Neural cell (in vitro differentiated cells): ENCODE results near the gene ADARB1. TPM values are rescaled to one million over a fixed set of nuclear protein-coding genes. Genes with fewer than 3 reads are reported as not detected.
"Not testable (repeated sequence)": the region's sequence is repeated elsewhere in the genome, so short reads cannot be mapped to it uniquely, and the experiment has no call there.

Experiments used
- H2AFZ ChIP-seq: fragments of 200-600, 300-800 bp; sonication (generic), shearing (Covaris generic); 2 replicates; pipeline ENCODE4 v1.6.0; 2014; ENCODE audit warnings: low read depth, mild to moderate bottlenecking, antibody characterized with exemption, low read length, moderate library complexity
- H3F3A ChIP-seq: fragments of 200-600 bp; shearing (Covaris generic); 2 replicates; pipeline ENCODE4 v1.6.1; 2016; ENCODE audit warnings: mild to moderate bottlenecking, moderate library complexity, mixed read lengths, antibody characterized with exemption, low read length; ENCODE audit not compliant: insufficient read depth, poor library complexity, severe bottlenecking
- H3K27ac ChIP-seq: fragments of 200-600, 300-800 bp; sonication (generic), shearing (Covaris generic); 2 replicates; pipeline ENCODE4 v1.5.1; 2014; ENCODE audit warnings: mild to moderate bottlenecking, low read length, moderate library complexity
- H3K27me3 ChIP-seq: fragments of 300-800, 200-600 bp; sonication (generic), shearing (Covaris generic); 2 replicates; pipeline ENCODE4 v1.6.0; 2014; ENCODE audit warnings: mild to moderate bottlenecking, low read depth, low read length, moderate library complexity; ENCODE audit not compliant: insufficient read depth
- H3K36me3 ChIP-seq: fragments of 300-800, 200-600 bp; sonication (generic), shearing (Covaris generic); 2 replicates; pipeline ENCODE4 v1.5.1; 2014; ENCODE audit warnings: mild to moderate bottlenecking, antibody characterized with exemption, low read length, moderate library complexity; ENCODE audit not compliant: insufficient read depth
- H3K4me2 ChIP-seq: fragments of 300-800, 200-600 bp; sonication (generic), shearing (Covaris generic); 2 replicates; pipeline ENCODE4 v1.6.0; 2014; ENCODE audit warnings: mild to moderate bottlenecking, low read length
- H3K4me3 ChIP-seq: fragments of 300-800, 200-600 bp; sonication (generic), shearing (Covaris generic); 2 replicates; pipeline ENCODE4 v1.5.1; 2014; ENCODE audit warnings: mild to moderate bottlenecking, low read length, moderate library complexity
- H3K79me2 ChIP-seq: fragments of 200-600 bp; shearing (Covaris generic); replicated peaks from 2 replicates; pipeline ENCODE4 v1.6.0; 2014; ENCODE audit warnings: mild to moderate bottlenecking, low read length, moderate library complexity; ENCODE audit not compliant: insufficient read depth
- H3K9ac ChIP-seq: fragments of 300-800, 200-600 bp; sonication (generic), shearing (Covaris generic); 2 replicates; pipeline ENCODE4 v1.6.1; 2016; ENCODE audit warnings: mild to moderate bottlenecking, low read length, mixed read lengths
- H3K9me2 ChIP-seq: fragments of 200-600 bp; shearing (Covaris generic); 2 replicates; pipeline ENCODE4 v1.6.1; 2016; ENCODE audit warnings: mild to moderate bottlenecking, low read length, mixed read lengths; ENCODE audit not compliant: insufficient read depth
- H3K9me3 ChIP-seq: fragments of 200-600, 300-800 bp; sonication (generic), shearing (Covaris generic); 2 replicates; pipeline ENCODE4 v1.6.1; 2016; ENCODE audit warnings: mild to moderate bottlenecking, mixed run types, low read length, moderate library complexity, mixed read lengths
- H4K20me1 ChIP-seq: fragments of 200-600 bp; shearing (Covaris generic); 2 replicates; pipeline ENCODE4 v1.6.1; 2016; ENCODE audit warnings: mild to moderate bottlenecking, mixed run types; ENCODE audit not compliant: insufficient read depth
- EP300 ChIP-seq: fragments of 450-650 bp; conservative IDR thresholded peaks from 2 replicates; pipeline ENCODE4 v1.6.1; 2014; ENCODE audit warnings: antibody characterized with exemption, mild to moderate bottlenecking, moderate library complexity; ENCODE audit not compliant: poor library complexity, severe bottlenecking
- EZH2 ChIP-seq: fragments of 200-600, 300-800 bp; shearing (Covaris generic), sonication (generic); IDR thresholded peaks from 2 replicates; pipeline ENCODE4 v1.6.1; 2014; ENCODE audit warnings: antibody characterized with exemption, low read length, borderline replicate concordance, mild to moderate bottlenecking; ENCODE audit not compliant: insufficient read depth, poor library complexity, severe bottlenecking
- MXI1 ChIP-seq: fragments of 450-650 bp; conservative IDR thresholded peaks from 2 replicates; pipeline ENCODE4 v1.6.1; 2014; ENCODE audit warnings: antibody characterized with exemption, mild to moderate bottlenecking; ENCODE audit not compliant: poor library complexity, severe bottlenecking
- POLR2AphosphoS5 ChIP-seq: IDR thresholded peaks from 2 replicates; pipeline ENCODE4 v1.6.1; 2012
- RAD21 ChIP-seq: fragments of 450-650 bp; conservative IDR thresholded peaks from 2 replicates; pipeline ENCODE4 v1.6.1; 2014; ENCODE audit warnings: antibody characterized with exemption, mild to moderate bottlenecking, moderate library complexity
- SMC3 ChIP-seq: fragments of 450-650 bp; conservative IDR thresholded peaks from 2 replicates; pipeline ENCODE4 v1.6.1; 2014; ENCODE audit warnings: antibody characterized with exemption, mild to moderate bottlenecking, moderate library complexity; ENCODE audit not compliant: poor library complexity
- TAF1 ChIP-seq: IDR thresholded peaks from 2 replicates; pipeline ENCODE4 v1.6.1; 2012; ENCODE audit warnings: low read depth
- polyA plus RNA-seq: library from polyadenylated mRNA; depleted of rRNA; stranded (reverse); fragments of >200 nt; gene quantifications from 2 replicates; pipeline ENCODE4 v1.2.3, GENCODE V29; 2014
- TF ChIP-seq, protein P1 (sequence below): IDR thresholded peaks from 2 replicates; pipeline ENCODE4 v1.6.1; 2012; ENCODE audit warnings: borderline replicate concordance
- TF ChIP-seq, protein P2 (sequence below): fragments of 450-650 bp; IDR thresholded peaks from 2 replicates; pipeline ENCODE4 v1.5.1; 2014; ENCODE audit warnings: antibody characterized with exemption, mild to moderate bottlenecking, moderate library complexity; ENCODE audit not compliant: poor library complexity, severe bottlenecking

ADARB1 gene
- polyA plus RNA-seq, 1 donor from 2014 or later = 8.9 TPM

DNA sequence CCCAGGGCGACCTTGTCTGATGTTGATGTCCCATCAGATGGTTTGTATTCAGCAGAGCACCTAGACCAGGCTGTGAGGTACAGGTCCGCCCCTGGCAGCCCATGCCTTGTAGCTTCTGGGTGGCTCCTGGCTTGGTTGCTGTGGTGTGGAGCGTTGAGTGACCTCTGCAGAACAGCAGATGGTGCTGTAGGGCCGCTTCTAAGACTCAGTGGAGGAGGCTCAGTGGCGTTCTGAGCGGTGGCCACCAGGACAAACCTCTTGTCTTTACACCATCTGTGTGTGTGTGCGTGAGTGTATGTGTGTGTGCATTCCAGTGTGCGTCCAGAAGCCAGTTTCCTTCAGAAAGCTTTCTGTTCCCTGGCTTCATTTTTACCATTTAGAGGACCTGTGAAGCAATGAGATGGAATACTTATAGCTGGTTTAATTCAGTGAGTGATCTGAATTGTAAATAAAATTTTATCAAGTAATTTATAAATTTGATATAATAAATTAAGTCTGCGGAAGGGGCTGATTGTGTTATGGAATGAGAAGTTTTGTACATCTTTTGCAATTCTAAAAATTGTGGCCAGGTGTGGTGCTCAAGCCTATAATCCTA, 66.1 kb downstream of the ADARB1 start:
- TF ChIP-seq, protein P1, sequence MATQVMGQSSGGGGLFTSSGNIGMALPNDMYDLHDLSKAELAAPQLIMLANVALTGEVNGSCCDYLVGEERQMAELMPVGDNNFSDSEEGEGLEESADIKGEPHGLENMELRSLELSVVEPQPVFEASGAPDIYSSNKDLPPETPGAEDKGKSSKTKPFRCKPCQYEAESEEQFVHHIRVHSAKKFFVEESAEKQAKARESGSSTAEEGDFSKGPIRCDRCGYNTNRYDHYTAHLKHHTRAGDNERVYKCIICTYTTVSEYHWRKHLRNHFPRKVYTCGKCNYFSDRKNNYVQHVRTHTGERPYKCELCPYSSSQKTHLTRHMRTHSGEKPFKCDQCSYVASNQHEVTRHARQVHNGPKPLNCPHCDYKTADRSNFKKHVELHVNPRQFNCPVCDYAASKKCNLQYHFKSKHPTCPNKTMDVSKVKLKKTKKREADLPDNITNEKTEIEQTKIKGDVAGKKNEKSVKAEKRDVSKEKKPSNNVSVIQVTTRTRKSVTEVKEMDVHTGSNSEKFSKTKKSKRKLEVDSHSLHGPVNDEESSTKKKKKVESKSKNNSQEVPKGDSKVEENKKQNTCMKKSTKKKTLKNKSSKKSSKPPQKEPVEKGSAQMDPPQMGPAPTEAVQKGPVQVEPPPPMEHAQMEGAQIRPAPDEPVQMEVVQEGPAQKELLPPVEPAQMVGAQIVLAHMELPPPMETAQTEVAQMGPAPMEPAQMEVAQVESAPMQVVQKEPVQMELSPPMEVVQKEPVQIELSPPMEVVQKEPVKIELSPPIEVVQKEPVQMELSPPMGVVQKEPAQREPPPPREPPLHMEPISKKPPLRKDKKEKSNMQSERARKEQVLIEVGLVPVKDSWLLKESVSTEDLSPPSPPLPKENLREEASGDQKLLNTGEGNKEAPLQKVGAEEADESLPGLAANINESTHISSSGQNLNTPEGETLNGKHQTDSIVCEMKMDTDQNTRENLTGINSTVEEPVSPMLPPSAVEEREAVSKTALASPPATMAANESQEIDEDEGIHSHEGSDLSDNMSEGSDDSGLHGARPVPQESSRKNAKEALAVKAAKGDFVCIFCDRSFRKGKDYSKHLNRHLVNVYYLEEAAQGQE = no peak
- TF ChIP-seq RAD21 (peak; percentile 85), TAF1 (no peak), MXI1 (no peak), POLR2AphosphoS5 (no peak), EP300 (no peak), SMC3 (peak; percentile 88), EZH2 (no peak)
- TF ChIP-seq, protein P2, sequence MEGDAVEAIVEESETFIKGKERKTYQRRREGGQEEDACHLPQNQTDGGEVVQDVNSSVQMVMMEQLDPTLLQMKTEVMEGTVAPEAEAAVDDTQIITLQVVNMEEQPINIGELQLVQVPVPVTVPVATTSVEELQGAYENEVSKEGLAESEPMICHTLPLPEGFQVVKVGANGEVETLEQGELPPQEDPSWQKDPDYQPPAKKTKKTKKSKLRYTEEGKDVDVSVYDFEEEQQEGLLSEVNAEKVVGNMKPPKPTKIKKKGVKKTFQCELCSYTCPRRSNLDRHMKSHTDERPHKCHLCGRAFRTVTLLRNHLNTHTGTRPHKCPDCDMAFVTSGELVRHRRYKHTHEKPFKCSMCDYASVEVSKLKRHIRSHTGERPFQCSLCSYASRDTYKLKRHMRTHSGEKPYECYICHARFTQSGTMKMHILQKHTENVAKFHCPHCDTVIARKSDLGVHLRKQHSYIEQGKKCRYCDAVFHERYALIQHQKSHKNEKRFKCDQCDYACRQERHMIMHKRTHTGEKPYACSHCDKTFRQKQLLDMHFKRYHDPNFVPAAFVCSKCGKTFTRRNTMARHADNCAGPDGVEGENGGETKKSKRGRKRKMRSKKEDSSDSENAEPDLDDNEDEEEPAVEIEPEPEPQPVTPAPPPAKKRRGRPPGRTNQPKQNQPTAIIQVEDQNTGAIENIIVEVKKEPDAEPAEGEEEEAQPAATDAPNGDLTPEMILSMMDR = peak; percentile 88
- no peaks in the 10 kb centered on the region for H3K27me3 ChIP-seq
- H3K4me3 ChIP-seq = no peak overlapping the region
- H2AFZ ChIP-seq = no peak overlapping the region
- no peak overlapping the region for H3K9ac ChIP-seq
- no peaks in the 10 kb centered on the region for H3F3A ChIP-seq
- no peaks in the 10 kb centered on the region for H4K20me1 ChIP-seq
- no peak overlapping the region for H3K27ac ChIP-seq
- H3K4me2 ChIP-seq = no peak overlapping the region
- no peaks in the 10 kb centered on the region for H3K36me3 ChIP-seq
- no peaks in the 10 kb centered on the region for H3K9me3 ChIP-seq
- H3K9me2 ChIP-seq = no peaks in the 10 kb centered on the region
- H3K79me2 ChIP-seq = no peaks in the 10 kb centered on the region

DNA sequence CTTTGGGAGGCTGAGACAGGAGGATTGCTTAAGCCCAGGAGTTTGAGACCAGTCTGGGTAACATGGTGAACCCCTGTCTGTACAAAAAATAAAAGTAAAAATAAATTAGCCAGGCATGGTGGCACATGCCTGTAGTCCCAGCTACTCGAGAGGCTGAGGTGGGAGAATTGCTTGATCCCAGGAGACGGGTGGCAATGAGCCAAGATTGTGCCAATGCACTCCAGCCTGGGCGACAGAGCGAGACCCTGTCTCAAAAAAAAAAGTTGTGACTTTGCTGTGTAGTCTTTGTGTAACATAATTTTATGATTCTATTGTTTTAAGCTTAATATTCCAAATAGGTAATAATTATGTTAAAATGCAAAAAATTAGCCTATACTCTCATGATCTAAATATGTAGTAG, 66.6 kb downstream of the ADARB1 start:
- not testable (repeated sequence) for H3K4me2 ChIP-seq, H3K27ac ChIP-seq, H3K27me3 ChIP-seq, H3K36me3 ChIP-seq, H2AFZ ChIP-seq, H3K9me2 ChIP-seq, H3K9me3 ChIP-seq, H4K20me1 ChIP-seq, H3K9ac ChIP-seq, H3F3A ChIP-seq, H3K79me2 ChIP-seq, H3K4me3 ChIP-seq

DNA sequence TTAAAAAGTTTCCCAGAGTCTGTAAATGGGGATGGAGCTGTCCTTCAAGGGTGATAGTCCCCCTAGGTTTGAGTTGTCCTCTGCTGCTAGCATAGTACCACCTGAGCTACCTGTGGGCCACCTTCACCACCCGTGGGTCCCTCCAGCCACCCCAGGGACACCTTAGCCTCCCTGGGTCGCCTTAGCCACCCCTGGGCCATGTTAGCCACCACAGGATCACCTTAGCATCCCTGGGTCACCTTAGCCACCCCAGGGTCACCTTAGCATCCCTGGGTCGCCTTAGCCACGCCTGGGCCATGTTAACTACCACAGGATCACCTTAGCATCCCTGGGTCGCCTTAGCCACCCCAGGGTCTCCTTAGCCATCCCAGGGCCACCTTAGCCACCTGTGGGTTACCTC, 67.1 kb downstream of the ADARB1 start:
- H3K27me3 ChIP-seq = no peaks in the 10 kb centered on the region
- no peak overlapping the region for H3K27ac ChIP-seq
- H3K79me2 ChIP-seq = no peaks in the 10 kb centered on the region
- H3F3A ChIP-seq = no peaks in the 10 kb centered on the region
- no peaks in the 10 kb centered on the region for H4K20me1 ChIP-seq
- no peaks in the 10 kb centered on the region for H3K9me3 ChIP-seq
- H2AFZ ChIP-seq = no peak overlapping the region
- no peak overlapping the region for H3K4me2 ChIP-seq
- no peaks in the 10 kb centered on the region for H3K36me3 ChIP-seq
- H3K9ac ChIP-seq = no peak overlapping the region
- TF ChIP-seq RAD21 = no peak
- TF ChIP-seq MXI1 = no peak
- no peak for TF ChIP-seq SMC3
- TF ChIP-seq, protein P2 = no peak
- no peak for TF ChIP-seq POLR2AphosphoS5
- TF ChIP-seq TAF1 = no peak
- no peak for TF ChIP-seq EZH2
- no peak for TF ChIP-seq EP300
- TF ChIP-seq, protein P1 = no peak
- no peaks in the 10 kb centered on the region for H3K9me2 ChIP-seq
- no peak overlapping the region for H3K4me3 ChIP-seq
